ENCODE results near the gene FLCN. TPM values are rescaled to one million over a fixed set of nuclear protein-coding genes. Genes with fewer than 3 reads are reported as not detected.
A peak's percentile ranks its signal among the peaks of the same experiment; 100 is the strongest.
"Not testable (repeated sequence)": the region's sequence is repeated elsewhere in the genome, so short reads cannot be mapped to it uniquely, and the experiment has no call there.

Gene FLCN
- total and polyA plus RNA-seq, 7 donors: 38.7 to 106 (median 58.3) TPM

DNA sequence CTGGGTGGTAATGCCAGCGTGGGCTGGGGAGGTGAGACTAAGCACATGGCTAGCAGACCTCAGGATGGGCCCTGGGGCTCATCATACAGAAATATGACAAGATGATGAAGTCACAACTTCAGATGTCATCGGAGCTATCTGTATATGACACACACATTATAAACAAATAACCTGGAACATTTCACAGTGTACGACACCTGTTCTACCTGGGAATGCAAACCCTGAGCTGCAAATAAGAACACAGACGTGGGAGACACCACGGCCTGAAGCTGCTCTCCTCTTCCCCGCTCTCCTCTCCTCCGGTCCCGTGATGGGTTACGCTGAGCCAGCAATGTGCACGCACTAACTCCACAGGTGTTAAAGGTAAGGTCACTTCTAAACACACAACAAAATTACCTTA lies 35.7 kb downstream of the FLCN start:
- Histone ChIP-seq H3K27ac (no peak overlapping the region), H3K4me1 (peaks cover 25% of the 10 kb centered on the region), H3K4me3 (no peak overlapping the region), H3K27me3 (ENCODE audit: insufficient read depth in 3 of 3, low read length in 2 of 3) (no peaks in the 10 kb centered on the region), H3K36me3 (ENCODE audit: insufficient read depth in 1 of 2, low read depth in 1 of 2) (peaks cover 0 to 14% of the 10 kb centered on the region in 2 donors), H3K9me3 (no peaks in the 10 kb centered on the region)
- no peak for DNase-seq
- WGBS, 3 donors: 84 to 90% (median 86%) methylated on average over 10 of the region's 10 CpGs
- intact Hi-C loops (cut with DNase I): no loop called here
- TF ChIP-seq, protein P1, sequence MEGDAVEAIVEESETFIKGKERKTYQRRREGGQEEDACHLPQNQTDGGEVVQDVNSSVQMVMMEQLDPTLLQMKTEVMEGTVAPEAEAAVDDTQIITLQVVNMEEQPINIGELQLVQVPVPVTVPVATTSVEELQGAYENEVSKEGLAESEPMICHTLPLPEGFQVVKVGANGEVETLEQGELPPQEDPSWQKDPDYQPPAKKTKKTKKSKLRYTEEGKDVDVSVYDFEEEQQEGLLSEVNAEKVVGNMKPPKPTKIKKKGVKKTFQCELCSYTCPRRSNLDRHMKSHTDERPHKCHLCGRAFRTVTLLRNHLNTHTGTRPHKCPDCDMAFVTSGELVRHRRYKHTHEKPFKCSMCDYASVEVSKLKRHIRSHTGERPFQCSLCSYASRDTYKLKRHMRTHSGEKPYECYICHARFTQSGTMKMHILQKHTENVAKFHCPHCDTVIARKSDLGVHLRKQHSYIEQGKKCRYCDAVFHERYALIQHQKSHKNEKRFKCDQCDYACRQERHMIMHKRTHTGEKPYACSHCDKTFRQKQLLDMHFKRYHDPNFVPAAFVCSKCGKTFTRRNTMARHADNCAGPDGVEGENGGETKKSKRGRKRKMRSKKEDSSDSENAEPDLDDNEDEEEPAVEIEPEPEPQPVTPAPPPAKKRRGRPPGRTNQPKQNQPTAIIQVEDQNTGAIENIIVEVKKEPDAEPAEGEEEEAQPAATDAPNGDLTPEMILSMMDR (IDR thresholded peaks at IDR 0.05): no peak
- ATAC-seq: no peak

GRCh38 chr17:17200831-17201230 lies 36.1 kb downstream of the FLCN start:
- H3K27ac ChIP-seq: no peak overlapping the region
- H3K4me3 ChIP-seq: no peak overlapping the region
- 59 to 73% (median 68%) methylated on average over 5 of the region's 5 CpGs for WGBS, 3 donors
- TF ChIP-seq, protein P1 (IDR thresholded peaks at IDR 0.05): no peak
- intact Hi-C loops (cut with DNase I): no loop called here
- ATAC-seq (no peak), DNase-seq (no peak)
- peaks cover 0 to 14% of the 10 kb centered on the region in 2 donors for H3K36me3 ChIP-seq (ENCODE audit: insufficient read depth in 1 of 2, low read depth in 1 of 2)
- no peaks in the 10 kb centered on the region for H3K9me3 ChIP-seq
- peaks cover 21% of the 10 kb centered on the region for H3K4me1 ChIP-seq
- no peaks in the 10 kb centered on the region for H3K27me3 ChIP-seq (ENCODE audit: insufficient read depth in 3 of 3, low read length in 2 of 3)

DNA sequence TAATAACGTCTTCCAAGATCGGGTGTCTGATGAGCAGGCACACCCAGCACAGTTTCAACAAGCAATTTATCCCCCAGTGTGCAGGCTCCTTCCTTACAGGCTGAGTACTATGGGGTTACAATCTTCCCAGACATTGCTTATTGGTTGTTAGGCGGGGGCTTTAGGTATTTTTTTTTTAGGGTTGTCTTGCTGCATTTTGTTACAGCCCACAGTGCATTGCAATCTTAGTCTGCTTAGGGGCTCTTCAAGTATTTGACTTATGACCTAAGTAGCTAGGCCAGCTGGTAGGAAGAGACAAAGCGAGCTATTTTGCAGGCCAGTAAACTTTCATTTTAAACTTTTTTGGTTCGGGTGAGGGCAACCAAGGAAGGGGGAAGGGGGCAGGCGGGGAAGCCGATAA lies 36.7 kb downstream of the FLCN start:
- Histone ChIP-seq H3K4me1 (peaks cover 16% of the 10 kb centered on the region), H3K27ac (no peak overlapping the region), H3K4me3 (no peak overlapping the region), H3K9me3 (no peaks in the 10 kb centered on the region), H3K36me3 (ENCODE audit: insufficient read depth in 1 of 2, low read depth in 1 of 2) (peaks cover 0 to 14% of the 10 kb centered on the region in 2 donors), H3K27me3 (ENCODE audit: insufficient read depth in 3 of 3, low read length in 2 of 3) (no peaks in the 10 kb centered on the region)
- 56 to 77% (median 63%) methylated on average over 7 of the region's 7 CpGs for WGBS, 3 donors
- ATAC-seq (no peak), DNase-seq (no peak)
- intact Hi-C loops (cut with DNase I): no loop called here
- TF ChIP-seq, protein P1 (IDR thresholded peaks at IDR 0.05): no peak

DNA sequence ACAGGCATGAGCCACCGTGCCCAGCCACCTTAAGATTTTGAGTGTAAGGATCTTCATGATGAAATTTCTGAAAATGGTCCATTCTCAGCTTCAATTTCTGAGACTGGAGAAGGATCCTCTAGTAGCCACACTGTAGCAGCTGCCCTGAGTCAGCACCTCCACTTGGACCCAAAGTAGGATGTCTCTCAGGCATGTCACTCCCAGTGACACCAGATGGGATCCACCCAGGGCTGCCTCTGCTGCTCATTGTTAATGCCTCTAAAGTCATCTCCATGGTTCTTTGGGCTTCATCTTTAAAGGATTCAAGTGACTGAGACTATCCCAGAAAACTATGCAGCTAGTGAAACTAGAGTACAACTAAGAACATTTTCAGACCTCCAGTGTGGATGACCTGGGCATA lies 38.7 kb downstream of the FLCN start:
- ATAC-seq (peak in 1 of 4 donors; percentile 43), DNase-seq (no peak)
- WGBS, 3 donors: 86 to 92% (median 86%) methylated on average over 1 of the region's 1 CpG
- TF ChIP-seq, protein P1 (IDR thresholded peaks at IDR 0.05): no peak
- Histone ChIP-seq H3K4me3 (no peak overlapping the region), H3K9me3 (no peaks in the 10 kb centered on the region), H3K27me3 (ENCODE audit: insufficient read depth in 3 of 3, low read length in 2 of 3) (no peaks in the 10 kb centered on the region), H3K4me1 (no peaks in the 10 kb centered on the region), H3K36me3 (ENCODE audit: insufficient read depth in 1 of 2, low read depth in 1 of 2) (peaks cover 0 to 14% of the 10 kb centered on the region in 2 donors), H3K27ac (no peak overlapping the region)
- intact Hi-C loops (cut with DNase I): no loop called here

DNA sequence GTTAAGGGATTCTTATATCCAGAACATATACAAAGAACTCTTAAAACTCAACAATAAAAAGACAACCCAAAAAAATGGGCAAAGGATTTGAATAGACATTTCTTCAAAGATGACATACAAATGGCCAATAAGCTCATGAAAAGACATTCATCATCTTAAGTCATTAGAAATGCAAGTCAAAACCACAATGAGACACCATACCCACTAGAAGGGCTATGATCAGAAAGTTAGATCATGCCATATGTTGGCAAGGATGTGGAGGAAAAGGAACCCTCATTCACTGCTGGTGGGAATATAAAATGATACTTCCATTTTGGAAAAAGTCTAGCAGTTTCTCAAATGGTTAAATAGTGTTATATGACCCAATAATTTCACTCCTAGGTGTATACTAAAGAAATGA lies 40.2 kb downstream of the FLCN start:
- H3K36me3 ChIP-seq (ENCODE audit: insufficient read depth in 1 of 2, low read depth in 1 of 2): peaks cover 0 to 5% of the 10 kb centered on the region in 2 donors
- intact Hi-C loops (cut with DNase I): no loop called here
- no peak overlapping the region for H3K27ac ChIP-seq
- H3K27me3 ChIP-seq (ENCODE audit: insufficient read depth in 3 of 3, low read length in 2 of 3): no peaks in the 10 kb centered on the region
- H3K4me3 ChIP-seq: no peak overlapping the region
- ATAC-seq (no peak), DNase-seq (no peak)
- TF ChIP-seq, protein P1 (IDR thresholded peaks at IDR 0.05): no peak
- H3K4me1 ChIP-seq: peaks cover 4% of the 10 kb centered on the region
- no peaks in the 10 kb centered on the region for H3K9me3 ChIP-seq

DNA sequence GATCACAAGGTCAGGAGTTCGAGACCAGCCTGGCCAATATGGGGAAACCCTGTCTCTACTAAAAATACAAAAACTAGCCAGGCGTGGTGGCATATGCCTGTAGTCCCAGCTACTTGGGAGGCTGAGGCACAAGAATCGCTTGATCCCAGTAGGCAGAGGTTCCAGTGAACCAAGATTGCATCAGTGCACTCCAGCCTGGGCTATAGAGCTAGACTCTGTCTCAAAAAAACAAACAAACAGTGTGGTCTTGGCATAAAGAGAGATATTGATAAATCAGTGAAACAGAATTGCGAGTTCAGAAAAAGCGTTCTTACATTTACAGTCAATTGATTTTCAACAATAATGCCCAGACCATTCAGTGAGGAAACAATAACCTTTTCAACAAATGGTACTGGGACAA lies 41.5 kb downstream of the FLCN start:
- ATAC-seq; H3K27ac ChIP-seq; DNase-seq; H3K4me3 ChIP-seq; H3K36me3 ChIP-seq (ENCODE audit: insufficient read depth in 1 of 2, low read depth in 1 of 2); H3K9me3 ChIP-seq; intact Hi-C loops (cut with DNase I); H3K27me3 ChIP-seq (ENCODE audit: insufficient read depth in 3 of 3, low read length in 2 of 3): not testable (repeated sequence)
- WGBS, 3 donors: 94 to 95% (median 94%) methylated on average over 5 of the region's 5 CpGs
- H3K4me1 ChIP-seq: peaks cover 17% of the 10 kb centered on the region

All from psoas muscle (tissue), 8 donors.